ENCODE measurements around the gene CRIP1.
A peak's percentile ranks its signal among the peaks of the same experiment; 100 is the strongest.

CRIP1 gene

GRCh38 chr14:105484997-105485393 lies 1.7 kb upstream of the CRIP1 start:
- no peak for DNase-seq
- Histone ChIP-seq H2BK15ac (ENCODE audit: low read depth, poor library complexity, severe bottlenecking) (no peak overlapping the region), H3K9me3 (ENCODE audit: control insufficient read depth, low read length) (no peaks in the 10 kb centered on the region), H2BK12ac (ENCODE audit: low read length in 2 of 2) (no peak overlapping the region), H4K8ac (ENCODE audit: low read length) (no peak overlapping the region), H2BK5ac (ENCODE audit: low read depth, low read length, poor library complexity, severe bottlenecking) (no peak overlapping the region), H3K18ac (ENCODE audit: low read depth in 1 of 2, low read length in 2 of 2) (peak overlapping the region in 1 of 2 experiments; percentile 0), H3K79me1 (replicated peaks; ENCODE audit: low read length, poor library complexity, severe bottlenecking) (no peaks in the 10 kb centered on the region), H3K4me3 (ENCODE audit: insufficient read depth in 1 of 2, low read depth in 1 of 2, low read length in 2 of 2) (peak overlapping the region in 1 of 2 experiments; percentile 18), H3K27me3 (ENCODE audit: control insufficient read depth in 1 of 2, insufficient read depth in 1 of 2, low read length in 2 of 2) (peaks cover 15 to 36% of the 10 kb centered on the region in 2 experiments), H2BK120ac (ENCODE audit: low read depth, low read length) (no peak overlapping the region), H3K4me1 (ENCODE audit: control insufficient read depth, insufficient read depth, low read depth, low read length) (peaks cover 53% of the 10 kb centered on the region), H3K4me2 (ENCODE audit: low read length, poor library complexity, severe bottlenecking) (no peak overlapping the region), H3K9ac (ENCODE audit: low read length) (no peak overlapping the region), H3K14ac (ENCODE audit: low read length in 2 of 2) (no peak overlapping the region), H2AFZ (ENCODE audit: low read depth, low read length) (no peak overlapping the region), H3K4ac (ENCODE audit: low read depth in 1 of 2, low read length in 2 of 2) (no peak overlapping the region), H4K91ac (ENCODE audit: low read length) (peak overlapping the region; percentile 4), H3K23ac (ENCODE audit: low read length in 2 of 2) (no peak overlapping the region), H3K27ac (ENCODE audit: low read length, poor library complexity, severe bottlenecking) (no peak overlapping the region), H2AK5ac (ENCODE audit: low read length, severe bottlenecking) (no peak overlapping the region), H3K36me3 (ENCODE audit: control insufficient read depth in 1 of 2, insufficient read depth in 2 of 2, low read depth in 1 of 2, low read length in 2 of 2) (no peaks in the 10 kb centered on the region)
- 97% methylated on average over 16 of the region's 16 CpGs for WGBS

GRCh38 chr14:105485739-105486162 lies 935 bp upstream of the CRIP1 start:
- Histone ChIP-seq H4K91ac (ENCODE audit: low read length) (no peak overlapping the region), H3K79me1 (replicated peaks; ENCODE audit: low read length, poor library complexity, severe bottlenecking) (no peaks in the 10 kb centered on the region), H3K14ac (ENCODE audit: low read length in 2 of 2) (peak overlapping the region in 1 of 2 experiments; percentile 58), H3K4me3 (ENCODE audit: insufficient read depth in 1 of 2, low read depth in 1 of 2, low read length in 2 of 2) (no peak overlapping the region), H3K18ac (ENCODE audit: low read depth in 1 of 2, low read length in 2 of 2) (peak overlapping the region in 1 of 2 experiments; percentile 34), H2BK15ac (ENCODE audit: low read depth, poor library complexity, severe bottlenecking) (no peak overlapping the region), H2BK12ac (ENCODE audit: low read length in 2 of 2) (peak overlapping the region in 1 of 2 experiments; percentile 37), H3K9ac (ENCODE audit: low read length) (no peak overlapping the region), H3K9me3 (ENCODE audit: control insufficient read depth, low read length) (no peaks in the 10 kb centered on the region), H3K4me2 (ENCODE audit: low read length, poor library complexity, severe bottlenecking) (no peak overlapping the region), H3K27ac (ENCODE audit: low read length, poor library complexity, severe bottlenecking) (no peak overlapping the region), H3K23ac (ENCODE audit: low read length in 2 of 2) (no peak overlapping the region), H3K36me3 (ENCODE audit: control insufficient read depth in 1 of 2, insufficient read depth in 2 of 2, low read depth in 1 of 2, low read length in 2 of 2) (no peaks in the 10 kb centered on the region), H2BK5ac (ENCODE audit: low read depth, low read length, poor library complexity, severe bottlenecking) (no peak overlapping the region), H3K4ac (ENCODE audit: low read depth in 1 of 2, low read length in 2 of 2) (no peak overlapping the region), H2AFZ (ENCODE audit: low read depth, low read length) (no peak overlapping the region), H3K27me3 (ENCODE audit: control insufficient read depth in 1 of 2, insufficient read depth in 1 of 2, low read length in 2 of 2) (peaks cover 14 to 36% of the 10 kb centered on the region in 2 experiments), H2AK5ac (ENCODE audit: low read length, severe bottlenecking) (no peak overlapping the region), H3K4me1 (ENCODE audit: control insufficient read depth, insufficient read depth, low read depth, low read length) (peaks cover 51% of the 10 kb centered on the region), H2BK120ac (ENCODE audit: low read depth, low read length) (no peak overlapping the region), H4K8ac (ENCODE audit: low read length) (no peak overlapping the region)
- peak; percentile 57 for DNase-seq
- WGBS: 27% methylated on average over 12 of the region's 12 CpGs

- H3K9me3 ChIP-seq (ENCODE audit: control insufficient read depth, low read length): no peaks in the 10 kb centered on the region
- no peak overlapping the region for H4K91ac ChIP-seq (ENCODE audit: low read length)
- H2BK5ac ChIP-seq (ENCODE audit: low read depth, low read length, poor library complexity, severe bottlenecking): no peak overlapping the region
- no peak overlapping the region for H3K4ac ChIP-seq (ENCODE audit: low read depth in 1 of 2, low read length in 2 of 2)
- peak overlapping the region; percentile 36 for H4K8ac ChIP-seq (ENCODE audit: low read length)
- no peak overlapping the region for H3K27ac ChIP-seq (ENCODE audit: low read length, poor library complexity, severe bottlenecking)
- no peak overlapping the region for H3K14ac ChIP-seq (ENCODE audit: low read length in 2 of 2)
- no peak overlapping the region for H2BK15ac ChIP-seq (ENCODE audit: low read depth, poor library complexity, severe bottlenecking)
- peak overlapping the region in 1 of 2 experiments; percentile 40 for H3K18ac ChIP-seq (ENCODE audit: low read depth in 1 of 2, low read length in 2 of 2)
- H3K79me1 ChIP-seq (replicated peaks; ENCODE audit: low read length, poor library complexity, severe bottlenecking): peaks cover 1% of the 10 kb centered on the region
- no peak overlapping the region for H3K4me2 ChIP-seq (ENCODE audit: low read length, poor library complexity, severe bottlenecking)
- H3K23ac ChIP-seq (ENCODE audit: low read length in 2 of 2): peak overlapping the region in 1 of 2 experiments; percentile 63
- H3K4me1 ChIP-seq (ENCODE audit: control insufficient read depth, insufficient read depth, low read depth, low read length): peaks cover 46% of the 10 kb centered on the region
- H3K4me3 ChIP-seq (ENCODE audit: insufficient read depth in 1 of 2, low read depth in 1 of 2, low read length in 2 of 2): no peak overlapping the region
- H3K36me3 ChIP-seq (ENCODE audit: control insufficient read depth in 1 of 2, insufficient read depth in 2 of 2, low read depth in 1 of 2, low read length in 2 of 2): no peaks in the 10 kb centered on the region
- no peak overlapping the region for H2BK120ac ChIP-seq (ENCODE audit: low read depth, low read length)
- DNase-seq: no peak
- H3K9ac ChIP-seq (ENCODE audit: low read length): peak overlapping the region; percentile 55
- H2AFZ ChIP-seq (ENCODE audit: low read depth, low read length): no peak overlapping the region
- no peak overlapping the region for H2AK5ac ChIP-seq (ENCODE audit: low read length, severe bottlenecking)
- WGBS: 20% methylated on average over 42 of the region's 45 CpGs
- H2BK12ac ChIP-seq (ENCODE audit: low read length in 2 of 2): no peak overlapping the region
- peaks cover 14 to 36% of the 10 kb centered on the region in 2 experiments for H3K27me3 ChIP-seq (ENCODE audit: control insufficient read depth in 1 of 2, insufficient read depth in 1 of 2, low read length in 2 of 2)
Observed at GRCh38 chr14:105486974-105487448, 325 bp downstream of the CRIP1 start.

- H3K36me3 ChIP-seq (ENCODE audit: control insufficient read depth in 1 of 2, insufficient read depth in 2 of 2, low read depth in 1 of 2, low read length in 2 of 2): peaks cover 0 to 5% of the 10 kb centered on the region in 2 experiments
- H3K4me1 ChIP-seq (ENCODE audit: control insufficient read depth, insufficient read depth, low read depth, low read length): peaks cover 42% of the 10 kb centered on the region
- peak overlapping the region; percentile 21 for H4K8ac ChIP-seq (ENCODE audit: low read length)
- H2AFZ ChIP-seq (ENCODE audit: low read depth, low read length): no peak overlapping the region
- peak overlapping the region in 1 of 2 experiments; percentile 63 for H3K23ac ChIP-seq (ENCODE audit: low read length in 2 of 2)
- no peak overlapping the region for H3K4me3 ChIP-seq (ENCODE audit: insufficient read depth in 1 of 2, low read depth in 1 of 2, low read length in 2 of 2)
- WGBS: 31% methylated on average over 42 of the region's 48 CpGs
- no peak overlapping the region for H3K4me2 ChIP-seq (ENCODE audit: low read length, poor library complexity, severe bottlenecking)
- peak overlapping the region; percentile 11 for H4K91ac ChIP-seq (ENCODE audit: low read length)
- DNase-seq: no peak
- no peak overlapping the region for H2AK5ac ChIP-seq (ENCODE audit: low read length, severe bottlenecking)
- no peak overlapping the region for H3K27ac ChIP-seq (ENCODE audit: low read length, poor library complexity, severe bottlenecking)
- H3K27me3 ChIP-seq (ENCODE audit: control insufficient read depth in 1 of 2, insufficient read depth in 1 of 2, low read length in 2 of 2): peaks cover 14 to 36% of the 10 kb centered on the region in 2 experiments
- no peak overlapping the region for H2BK5ac ChIP-seq (ENCODE audit: low read depth, low read length, poor library complexity, severe bottlenecking)
- H3K4ac ChIP-seq (ENCODE audit: low read depth in 1 of 2, low read length in 2 of 2): no peak overlapping the region
- no peak overlapping the region for H2BK120ac ChIP-seq (ENCODE audit: low read depth, low read length)
- H3K9me3 ChIP-seq (ENCODE audit: control insufficient read depth, low read length): no peaks in the 10 kb centered on the region
- H2BK12ac ChIP-seq (ENCODE audit: low read length in 2 of 2): no peak overlapping the region
- peak overlapping the region in 1 of 2 experiments; percentile 40 for H3K18ac ChIP-seq (ENCODE audit: low read depth in 1 of 2, low read length in 2 of 2)
- H2BK15ac ChIP-seq (ENCODE audit: low read depth, poor library complexity, severe bottlenecking): no peak overlapping the region
- peaks cover 1% of the 10 kb centered on the region for H3K79me1 ChIP-seq (replicated peaks; ENCODE audit: low read length, poor library complexity, severe bottlenecking)
- no peak overlapping the region for H3K14ac ChIP-seq (ENCODE audit: low read length in 2 of 2)
- peak overlapping the region; percentile 55 for H3K9ac ChIP-seq (ENCODE audit: low read length)
Observed at GRCh38 chr14:105487449-105487985, 831 bp downstream of the CRIP1 start.

All from mesenchymal stem cell (in vitro differentiated cells and primary cell).